ENCODE data around the gene EIF4G3.
"Not testable (repeated sequence)": the region's sequence is repeated elsewhere in the genome, so short reads cannot be mapped to it uniquely, and the experiment has no call there.

EIF4G3 gene

GRCh38 chr1:21092545-21092944, 84.2 kb downstream of the EIF4G3 start:
- H3K27me3 Mint-ChIP-seq, H3K27ac Mint-ChIP-seq, H3K4me3 Mint-ChIP-seq, H3K9me3 Mint-ChIP-seq: not testable (repeated sequence)
- Mint-ChIP-seq H3K36me3 (ENCODE audit: low read depth) (peaks cover 45% of the 10 kb centered on the region), H3K4me1 (ENCODE audit: low read depth) (peaks cover 15% of the 10 kb centered on the region)

DNA sequence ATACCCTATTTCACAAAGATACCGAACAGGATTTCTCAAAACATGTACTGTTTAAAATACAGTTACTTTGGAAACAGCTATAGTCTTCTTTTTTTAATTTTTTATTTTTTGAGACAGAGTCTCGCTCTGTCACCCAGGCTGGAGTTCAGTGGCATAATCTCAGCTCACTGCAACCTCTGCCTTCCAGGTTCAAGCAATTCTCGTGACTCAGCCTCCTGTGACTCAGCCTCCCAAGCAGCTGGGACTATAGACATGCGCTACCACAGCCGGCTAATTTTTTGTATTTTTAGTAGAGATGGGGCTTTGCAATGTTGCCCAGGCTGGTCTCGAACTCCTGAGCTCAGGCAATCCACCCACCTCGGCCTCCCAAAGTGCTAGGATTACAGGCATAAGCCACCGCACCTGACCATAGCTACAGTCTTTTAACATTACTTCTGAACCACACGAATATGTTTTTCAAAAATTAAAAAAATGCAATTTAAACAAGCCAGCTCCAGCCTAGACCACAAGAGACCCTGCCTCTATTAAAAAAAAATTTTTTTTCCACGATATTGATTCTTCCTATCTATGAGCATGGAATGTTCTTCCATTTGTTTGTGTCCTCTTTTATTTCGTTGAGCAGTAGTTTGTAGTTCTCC, 85.5 kb downstream of the EIF4G3 start:
- H3K27ac Mint-ChIP-seq, H3K4me3 Mint-ChIP-seq, H3K9me3 Mint-ChIP-seq, H3K27me3 Mint-ChIP-seq: not testable (repeated sequence)
- Mint-ChIP-seq H3K36me3 (ENCODE audit: low read depth) (peaks cover 44% of the 10 kb centered on the region), H3K4me1 (ENCODE audit: low read depth) (peaks cover 15% of the 10 kb centered on the region)

GRCh38 chr1:21090463-21090862, 86.2 kb downstream of the EIF4G3 start:
- no peak overlapping the region for H3K27ac Mint-ChIP-seq
- no peaks in the 10 kb centered on the region for H3K9me3 Mint-ChIP-seq
- no peak overlapping the region for H3K4me3 Mint-ChIP-seq
- peaks cover 15% of the 10 kb centered on the region for H3K4me1 Mint-ChIP-seq (ENCODE audit: low read depth)
- H3K27me3 Mint-ChIP-seq = no peaks in the 10 kb centered on the region
- H3K36me3 Mint-ChIP-seq (ENCODE audit: low read depth) = peaks cover 39% of the 10 kb centered on the region

- Mint-ChIP-seq H3K4me1 (ENCODE audit: low read depth) (peaks cover 15% of the 10 kb centered on the region), H3K4me3 (no peak overlapping the region), H3K27me3 (no peaks in the 10 kb centered on the region), H3K27ac (no peak overlapping the region), H3K36me3 (ENCODE audit: low read depth) (peaks cover 34% of the 10 kb centered on the region), H3K9me3 (no peaks in the 10 kb centered on the region)
These were observed 87.0 kb downstream of the EIF4G3 start for GRCh38 chr1:21089731-21090130.

DNA sequence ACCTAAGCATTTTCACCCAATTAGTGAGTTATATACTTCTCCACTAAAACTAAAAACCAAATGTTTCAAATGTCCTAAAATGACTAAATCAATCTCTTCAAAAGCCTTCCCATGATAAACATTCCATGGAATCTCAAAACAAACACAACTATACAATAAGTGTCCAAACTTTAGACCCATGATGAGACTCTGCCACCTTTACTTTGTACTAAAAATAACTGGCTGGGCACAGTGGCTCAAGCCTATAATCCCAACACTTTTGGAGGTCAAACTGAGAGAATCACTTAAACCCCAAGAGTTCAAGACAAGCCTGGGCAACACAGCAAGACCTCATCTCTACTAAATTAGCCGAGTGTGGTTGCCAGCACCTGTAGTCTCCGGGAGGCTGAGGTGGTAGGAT, 87.4 kb downstream of the EIF4G3 start:
- no peaks in the 10 kb centered on the region for H3K27me3 Mint-ChIP-seq
- no peaks in the 10 kb centered on the region for H3K9me3 Mint-ChIP-seq
- H3K36me3 Mint-ChIP-seq (ENCODE audit: low read depth) = peaks cover 36% of the 10 kb centered on the region
- H3K4me3 Mint-ChIP-seq = no peak overlapping the region
- peaks cover 19% of the 10 kb centered on the region for H3K4me1 Mint-ChIP-seq (ENCODE audit: low read depth)
- H3K27ac Mint-ChIP-seq = no peak overlapping the region

DNA sequence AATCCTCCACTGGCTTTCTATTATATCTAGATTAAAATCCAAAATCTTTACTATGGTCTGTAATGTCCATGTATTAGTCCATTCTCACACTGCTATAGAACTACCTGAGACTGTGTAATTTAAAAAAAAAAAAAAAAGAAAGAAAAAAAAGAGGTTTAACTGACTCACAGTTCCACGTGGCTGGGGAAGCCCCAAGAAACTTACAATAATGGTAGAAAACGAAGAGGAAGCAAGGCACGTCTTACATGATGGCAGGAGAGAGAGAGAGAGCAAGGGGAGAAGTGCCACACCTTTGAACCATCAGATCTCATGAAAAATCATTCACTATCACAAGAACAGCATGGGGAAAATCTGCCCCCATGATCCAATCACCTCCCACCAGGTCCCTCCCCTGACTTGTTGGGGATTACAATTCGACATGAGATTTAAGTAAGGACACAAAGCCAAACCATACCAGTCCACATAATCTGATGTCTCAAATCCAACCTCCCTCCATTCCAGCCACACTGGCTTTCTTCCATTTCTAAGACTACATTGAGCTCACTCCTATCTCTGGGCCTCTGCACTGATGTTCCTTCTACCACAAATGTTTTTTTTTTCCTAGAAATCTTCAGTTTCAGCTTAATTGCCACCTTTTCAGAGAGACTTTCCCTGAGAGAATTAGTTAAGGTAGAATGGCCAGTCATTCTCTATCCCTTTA, 92.4 kb downstream of the EIF4G3 start:
- Mint-ChIP-seq H3K9me3 (no peaks in the 10 kb centered on the region), H3K27ac (peak overlapping the region; percentile 2), H3K4me3 (no peak overlapping the region), H3K27me3 (no peaks in the 10 kb centered on the region), H3K4me1 (ENCODE audit: low read depth) (peaks cover 14% of the 10 kb centered on the region), H3K36me3 (ENCODE audit: low read depth) (peaks cover 39% of the 10 kb centered on the region)

DNA sequence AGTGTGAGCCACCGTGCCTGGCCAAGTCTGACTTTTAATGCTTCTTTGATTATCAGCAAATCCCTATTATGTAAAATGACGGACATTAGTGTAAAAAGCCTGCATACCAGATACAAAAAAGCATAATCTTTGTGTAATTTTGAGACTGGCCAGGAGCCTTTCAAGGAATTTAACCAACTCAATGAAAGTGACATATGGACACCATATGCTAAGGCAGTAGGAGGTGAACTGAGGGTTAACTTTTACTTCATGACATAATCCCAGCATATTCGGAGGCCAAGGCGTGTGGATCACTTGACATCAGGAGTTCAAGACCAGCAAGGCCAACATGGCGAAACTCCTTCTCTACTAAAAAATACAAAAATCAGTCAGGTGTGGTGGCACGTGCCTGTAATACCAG, 94.6 kb downstream of the EIF4G3 start:
- peaks cover 40% of the 10 kb centered on the region for H3K36me3 Mint-ChIP-seq (ENCODE audit: low read depth)
- no peaks in the 10 kb centered on the region for H3K27me3 Mint-ChIP-seq
- no peaks in the 10 kb centered on the region for H3K9me3 Mint-ChIP-seq
- H3K4me1 Mint-ChIP-seq (ENCODE audit: low read depth) = peaks cover 11% of the 10 kb centered on the region
- no peak overlapping the region for H3K4me3 Mint-ChIP-seq
- no peak overlapping the region for H3K27ac Mint-ChIP-seq

GRCh38 chr1:21077085-21077484, 99.6 kb downstream of the EIF4G3 start:
- no peaks in the 10 kb centered on the region for H3K9me3 Mint-ChIP-seq
- H3K36me3 Mint-ChIP-seq (ENCODE audit: low read depth) = peaks cover 36% of the 10 kb centered on the region
- H3K27me3 Mint-ChIP-seq = no peaks in the 10 kb centered on the region
- H3K4me3 Mint-ChIP-seq = no peak overlapping the region
- no peaks in the 10 kb centered on the region for H3K4me1 Mint-ChIP-seq (ENCODE audit: low read depth)
- no peak overlapping the region for H3K27ac Mint-ChIP-seq

GRCh38 chr1:21072721-21073120, 104.0 kb downstream of the EIF4G3 start:
- H3K9me3 Mint-ChIP-seq = no peaks in the 10 kb centered on the region
- H3K4me3 Mint-ChIP-seq = no peak overlapping the region
- peaks cover 28% of the 10 kb centered on the region for H3K36me3 Mint-ChIP-seq (ENCODE audit: low read depth)
- no peaks in the 10 kb centered on the region for H3K4me1 Mint-ChIP-seq (ENCODE audit: low read depth)
- H3K27me3 Mint-ChIP-seq = no peaks in the 10 kb centered on the region
- no peak overlapping the region for H3K27ac Mint-ChIP-seq

DNA sequence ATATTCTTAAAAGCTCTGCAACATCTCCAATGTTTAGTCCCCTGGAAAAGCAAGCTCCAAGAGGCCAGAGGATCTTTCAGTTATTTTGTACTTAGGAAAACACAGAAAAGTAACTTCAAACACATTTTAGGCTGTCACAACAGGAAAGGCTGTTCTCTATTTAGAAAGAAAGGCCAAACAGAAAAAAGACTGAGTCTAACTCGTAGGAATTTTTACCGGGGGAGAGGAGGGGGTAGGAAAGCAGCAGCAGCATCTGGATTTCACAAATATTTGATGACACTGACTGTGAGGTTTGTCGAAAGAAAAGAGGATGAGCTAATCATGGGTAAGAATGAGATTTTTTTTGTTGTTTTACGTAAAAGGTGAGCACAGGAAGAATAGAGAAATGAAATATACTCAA, 107.1 kb downstream of the EIF4G3 start:
- Mint-ChIP-seq H3K27ac (no peak overlapping the region), H3K27me3 (no peaks in the 10 kb centered on the region), H3K9me3 (no peaks in the 10 kb centered on the region), H3K4me1 (ENCODE audit: low read depth) (no peaks in the 10 kb centered on the region), H3K4me3 (no peak overlapping the region), H3K36me3 (ENCODE audit: low read depth) (peaks cover 18% of the 10 kb centered on the region)

DNA sequence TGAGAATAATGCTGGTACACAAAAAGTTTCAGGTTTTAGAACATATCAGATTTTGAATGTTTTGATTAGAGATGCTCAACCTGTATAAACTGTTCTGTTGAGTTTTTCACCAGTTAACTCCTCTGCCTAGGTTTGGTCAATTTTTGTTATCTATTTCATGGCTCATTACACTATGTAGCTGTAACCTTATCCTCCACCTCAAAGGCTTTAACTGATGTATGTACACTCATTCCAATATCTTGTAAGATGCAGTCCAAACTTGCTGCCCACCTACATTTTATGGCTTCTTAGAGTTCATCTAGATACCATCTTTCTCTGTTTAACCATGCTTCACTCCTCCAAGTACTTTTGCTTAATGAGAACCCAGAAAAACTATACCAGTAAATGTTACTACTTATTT, 107.8 kb downstream of the EIF4G3 start:
- H3K27ac Mint-ChIP-seq = no peak overlapping the region
- H3K27me3 Mint-ChIP-seq = no peaks in the 10 kb centered on the region
- no peak overlapping the region for H3K4me3 Mint-ChIP-seq
- H3K36me3 Mint-ChIP-seq (ENCODE audit: low read depth) = peaks cover 20% of the 10 kb centered on the region
- no peaks in the 10 kb centered on the region for H3K4me1 Mint-ChIP-seq (ENCODE audit: low read depth)
- no peaks in the 10 kb centered on the region for H3K9me3 Mint-ChIP-seq

- Mint-ChIP-seq H3K9me3 (no peaks in the 10 kb centered on the region), H3K27ac (no peak overlapping the region), H3K27me3 (no peaks in the 10 kb centered on the region)
These were observed 109.0 kb downstream of the EIF4G3 start for GRCh38 chr1:21067551-21068227.

DNA sequence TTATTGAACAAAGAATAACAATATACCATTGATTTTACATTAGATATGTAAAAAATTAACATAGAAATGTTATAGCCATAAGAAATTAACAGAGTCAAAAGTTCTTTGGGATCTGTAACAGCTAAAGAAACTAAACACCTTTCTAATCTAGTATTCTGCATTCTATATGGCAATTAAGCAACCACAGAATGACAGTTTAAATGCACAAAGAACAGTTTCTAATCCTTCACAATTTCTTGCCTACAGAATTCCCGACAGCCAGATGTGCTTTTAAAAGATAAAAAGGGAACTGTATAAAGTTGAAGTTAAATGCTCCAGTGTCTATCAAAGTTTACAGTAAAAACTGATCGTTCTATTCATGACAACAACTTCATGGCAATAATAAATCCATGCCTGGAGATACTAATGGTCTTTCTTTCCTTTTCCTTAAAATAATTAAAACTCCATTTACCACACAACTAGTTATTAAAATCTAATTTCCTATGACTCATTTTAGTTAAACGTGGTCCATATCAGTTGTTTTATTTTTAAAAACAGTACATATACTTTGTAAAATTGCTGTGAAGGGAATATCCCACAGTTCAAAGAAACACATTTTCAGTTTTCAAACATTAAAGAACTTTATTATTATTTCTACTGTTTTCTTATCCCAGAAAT, 110.2 kb downstream of the EIF4G3 start:
- H3K27me3 Mint-ChIP-seq = no peaks in the 10 kb centered on the region
- H3K36me3 Mint-ChIP-seq (ENCODE audit: low read depth) = peaks cover 20% of the 10 kb centered on the region
- H3K4me3 Mint-ChIP-seq = no peak overlapping the region
- H3K9me3 Mint-ChIP-seq = no peaks in the 10 kb centered on the region
- no peaks in the 10 kb centered on the region for H3K4me1 Mint-ChIP-seq (ENCODE audit: low read depth)
- H3K27ac Mint-ChIP-seq = no peak overlapping the region

More at GRCh38 chr1:21067551-21068227, 109.0 kb downstream of the EIF4G3 start:
- Mint-ChIP-seq H3K4me1 (ENCODE audit: low read depth) (no peaks in the 10 kb centered on the region), H3K36me3 (ENCODE audit: low read depth) (peaks cover 20% of the 10 kb centered on the region), H3K4me3 (no peak overlapping the region)

GRCh38 chr1:21065851-21066250, 110.8 kb downstream of the EIF4G3 start:
- Mint-ChIP-seq H3K4me3 (no peak overlapping the region), H3K36me3 (ENCODE audit: low read depth) (peaks cover 20% of the 10 kb centered on the region), H3K9me3 (no peaks in the 10 kb centered on the region), H3K27ac (no peak overlapping the region), H3K4me1 (ENCODE audit: low read depth) (no peaks in the 10 kb centered on the region), H3K27me3 (no peaks in the 10 kb centered on the region)

DNA sequence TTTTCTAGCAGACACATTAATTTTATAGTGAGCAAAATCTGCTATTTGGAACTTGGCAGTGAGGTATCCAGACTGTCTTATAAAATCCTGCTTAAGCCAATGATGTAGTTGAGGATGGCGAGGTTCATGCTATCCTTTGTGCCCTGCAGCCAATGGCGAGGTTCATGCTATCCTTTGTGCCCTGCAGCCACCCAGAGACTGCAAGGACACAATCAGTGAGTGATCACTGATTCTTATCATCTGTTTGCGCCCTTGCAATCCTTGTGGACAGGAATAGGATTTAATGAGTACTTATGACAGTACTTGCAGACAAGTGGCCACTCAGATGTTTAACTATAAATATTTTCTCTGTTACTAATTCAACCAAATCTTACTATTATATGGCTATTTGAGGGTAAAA, 112.6 kb downstream of the EIF4G3 start:
- no peak overlapping the region for H3K4me3 Mint-ChIP-seq
- no peak overlapping the region for H3K27ac Mint-ChIP-seq
- peaks cover 12% of the 10 kb centered on the region for H3K36me3 Mint-ChIP-seq (ENCODE audit: low read depth)

More for the DNA sequence above, 112.6 kb downstream of the EIF4G3 start:
- no peaks in the 10 kb centered on the region for H3K9me3 Mint-ChIP-seq
- no peaks in the 10 kb centered on the region for H3K4me1 Mint-ChIP-seq (ENCODE audit: low read depth)
- no peaks in the 10 kb centered on the region for H3K27me3 Mint-ChIP-seq

Measured in stimulated activated naive CD8-positive, alpha-beta T cell treated with anti-CD3 and anti-CD28 coated beads, Interleukin-15, Interleukin-2, amounts not matched to agents 100 ng/mL and 50 ng/mL, for 24 hours (primary cell).